ENCODE results near the gene CD55.
A peak's percentile ranks its signal among the peaks of the same experiment; 100 is the strongest.

Gene CD55

DNA sequence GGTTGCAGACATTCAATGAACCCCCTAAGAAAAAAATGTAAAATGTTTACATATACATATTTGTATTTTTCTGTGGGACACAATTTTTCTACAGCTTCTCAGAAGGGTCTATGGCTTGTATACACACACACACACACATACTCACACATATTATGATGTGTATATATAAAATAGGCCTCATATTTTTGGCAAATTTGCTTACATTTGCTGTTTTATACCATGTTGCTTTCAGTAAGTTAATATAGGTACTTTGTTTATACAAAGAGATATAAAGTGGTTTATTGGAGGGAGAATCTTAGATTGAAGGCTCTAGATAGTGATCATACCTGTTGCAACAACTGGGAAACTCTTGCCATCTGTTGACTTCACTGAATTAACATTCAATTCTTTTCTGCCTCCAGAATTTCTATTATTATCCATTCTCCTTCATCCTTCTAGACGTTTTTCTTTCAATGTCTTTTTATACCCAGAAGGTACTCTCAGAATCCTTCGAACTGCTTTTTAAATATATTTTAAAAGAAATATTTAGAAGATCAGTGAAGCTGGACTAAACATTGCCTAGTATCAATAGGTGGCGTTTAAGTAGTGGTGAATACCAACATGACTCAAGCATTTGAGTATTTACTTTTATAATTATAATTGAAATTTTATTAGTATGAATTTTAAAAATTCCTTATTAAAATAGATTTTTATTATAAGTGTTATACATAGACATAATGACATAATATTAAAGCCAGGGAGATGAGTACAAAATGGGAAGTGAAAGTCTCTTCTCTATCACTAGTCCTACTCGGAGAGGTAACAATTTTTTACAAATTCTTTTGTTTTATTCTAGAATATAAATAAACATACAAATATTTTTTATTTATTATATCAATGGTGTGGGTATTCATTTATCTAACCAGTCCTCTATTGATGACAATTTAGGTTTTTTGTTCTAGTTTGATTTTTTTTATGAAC, 10.2 kb downstream of the CD55 start:
- DNase-seq: no peak

DNA sequence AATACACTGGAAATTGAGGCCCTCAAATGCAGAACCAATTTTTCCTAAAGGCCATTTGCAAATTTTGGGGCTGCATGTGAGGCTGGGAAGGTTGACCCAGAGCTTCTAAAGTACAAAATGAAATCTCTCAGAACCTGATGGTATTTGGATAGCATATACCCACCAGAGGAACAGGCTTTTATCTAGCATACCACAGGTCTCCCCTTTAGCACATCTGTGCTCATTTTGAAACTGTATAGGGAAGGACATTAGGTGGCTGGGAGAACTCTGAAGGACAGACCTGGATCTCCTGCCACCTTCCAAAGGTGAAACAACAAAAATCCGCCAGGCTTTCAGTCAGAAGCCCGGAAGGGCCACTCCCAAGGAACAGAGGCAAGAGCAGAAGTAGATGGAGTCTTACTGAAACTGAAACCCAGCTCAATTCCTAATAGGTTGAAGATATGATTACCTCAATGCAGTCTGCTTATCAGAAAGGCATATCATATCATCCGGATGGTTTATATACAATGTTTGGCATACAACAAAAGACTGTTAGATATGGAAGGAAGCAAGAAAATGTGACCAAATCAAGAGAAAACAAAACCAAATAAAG, 11.6 kb downstream of the CD55 start:
- DNase-seq: no peak

DNA sequence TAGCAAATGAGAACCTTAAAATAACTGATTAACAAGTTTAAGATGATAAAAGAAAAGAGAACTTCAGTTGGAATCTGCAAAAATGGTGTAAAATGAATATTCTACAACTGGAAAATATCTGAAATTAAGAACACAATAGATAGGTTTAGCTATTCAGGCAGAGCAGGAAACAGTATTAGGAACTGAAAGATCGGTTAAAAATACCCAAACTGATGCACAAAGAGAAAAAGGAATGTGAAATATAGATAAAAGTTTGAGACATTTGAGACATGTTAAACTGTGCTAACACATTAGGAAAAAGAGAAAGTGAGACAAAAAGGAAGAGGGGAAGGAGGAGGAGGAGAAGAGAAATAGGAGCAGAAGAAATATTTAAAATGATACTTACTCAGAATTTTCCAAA, 12.1 kb downstream of the CD55 start:
- DNase-seq: no peak

DNA sequence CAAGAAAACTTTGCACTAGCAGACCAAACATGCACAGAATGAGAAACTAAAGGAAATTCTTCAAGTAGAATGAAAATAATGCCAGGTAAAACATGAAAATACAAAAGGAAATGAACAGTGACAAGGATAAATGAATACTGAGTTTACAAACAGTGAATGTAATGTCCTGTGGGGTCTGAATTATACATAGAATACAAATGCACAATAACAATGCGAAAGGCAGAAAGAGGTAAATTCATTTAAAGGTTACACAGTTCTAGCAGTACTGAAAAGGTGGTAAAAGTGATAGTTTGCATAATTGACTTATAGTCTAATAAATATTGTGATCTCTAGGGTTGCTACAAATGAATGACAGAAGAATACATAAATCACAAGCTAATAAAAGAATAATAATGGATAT, 12.9 kb downstream of the CD55 start:
- no peak for DNase-seq

DNA sequence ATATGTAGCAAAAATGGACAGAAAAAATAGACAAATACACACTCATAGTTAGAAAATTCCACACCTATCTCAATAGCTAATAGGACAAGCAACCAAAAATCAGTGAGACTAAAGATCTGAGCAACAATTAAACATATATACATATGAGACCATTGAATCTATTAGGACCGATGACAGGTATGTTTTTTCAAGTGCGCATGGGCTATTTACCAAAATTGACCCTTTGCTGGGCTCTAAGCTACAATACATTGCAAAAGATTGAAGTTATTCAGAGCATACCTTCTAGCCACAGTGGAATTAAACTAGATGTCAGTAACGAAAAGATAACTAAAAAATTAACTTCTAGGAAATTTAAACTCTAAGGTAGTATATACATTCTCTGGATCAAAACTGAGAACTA, 13.7 kb downstream of the CD55 start:
- no peak for DNase-seq

DNA sequence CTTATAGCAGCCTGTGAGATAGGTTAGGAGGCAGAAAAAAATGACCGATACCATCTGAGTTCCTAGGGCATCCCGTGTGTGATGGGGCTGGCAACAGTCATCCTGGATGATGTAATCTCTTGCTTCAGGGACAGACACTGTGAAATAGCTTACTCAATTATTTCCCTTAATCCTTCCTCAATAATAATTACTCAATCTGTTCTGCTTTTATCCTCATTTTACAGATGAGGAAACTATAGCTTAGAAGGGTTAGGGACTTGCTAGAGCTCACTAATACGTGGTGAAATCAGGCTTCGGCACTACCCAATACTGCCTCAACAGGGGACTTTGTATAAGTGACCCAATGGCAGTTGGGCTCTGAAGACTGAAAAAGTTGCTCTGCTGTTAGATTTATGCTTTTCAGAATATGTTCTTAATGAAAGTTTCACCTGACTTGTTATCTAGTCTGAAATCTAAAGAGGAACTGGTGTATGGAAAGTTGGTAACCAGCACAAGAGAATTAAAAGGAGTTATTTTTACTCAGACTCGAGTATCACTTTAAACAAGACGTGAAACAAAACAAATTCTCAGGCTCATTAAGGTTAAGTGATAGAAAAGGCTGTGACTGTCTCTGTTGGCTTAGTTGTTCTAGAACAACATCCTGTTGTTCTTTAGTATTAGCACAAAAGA, 14.4 kb downstream of the CD55 start:
- DNase-seq: peak; percentile 15

DNA sequence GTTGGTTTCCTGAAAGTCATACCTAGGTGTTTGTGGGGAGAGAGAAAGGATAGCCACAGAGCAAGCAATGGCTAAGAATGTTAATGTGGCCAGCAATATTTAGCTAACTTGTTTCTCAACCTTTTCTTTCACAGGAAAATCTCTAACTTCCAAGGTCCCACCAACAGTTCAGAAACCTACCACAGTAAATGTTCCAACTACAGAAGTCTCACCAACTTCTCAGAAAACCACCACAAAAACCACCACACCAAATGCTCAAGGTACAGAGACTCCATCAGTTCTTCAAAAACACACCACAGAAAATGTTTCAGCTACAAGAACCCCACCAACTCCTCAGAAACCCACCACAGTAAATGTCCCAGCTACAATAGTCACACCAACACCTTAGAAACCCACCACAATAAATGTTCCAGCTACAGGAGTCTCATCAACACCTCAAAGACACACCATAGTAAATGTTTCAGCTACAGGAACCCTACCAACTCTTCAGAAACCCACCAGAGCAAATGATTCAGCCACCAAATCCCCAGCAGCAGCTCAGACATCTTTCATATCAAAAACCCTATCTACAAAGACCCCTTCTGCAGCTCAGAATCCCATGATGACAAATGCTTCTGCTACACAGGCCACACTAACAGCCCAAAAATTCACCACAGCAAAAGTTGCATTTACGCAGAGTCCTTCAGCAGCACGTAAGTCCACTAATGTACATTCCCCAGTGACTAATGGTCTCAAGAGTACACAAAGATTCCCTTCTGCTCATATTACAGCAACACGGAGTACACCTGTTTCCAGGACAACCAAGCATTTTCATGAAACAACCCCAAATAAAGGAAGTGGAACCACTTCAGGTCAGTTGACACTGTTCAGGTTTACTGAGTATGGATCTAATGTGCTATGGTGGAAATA, 15.3 kb downstream of the CD55 start:
- no peak for DNase-seq

DNA sequence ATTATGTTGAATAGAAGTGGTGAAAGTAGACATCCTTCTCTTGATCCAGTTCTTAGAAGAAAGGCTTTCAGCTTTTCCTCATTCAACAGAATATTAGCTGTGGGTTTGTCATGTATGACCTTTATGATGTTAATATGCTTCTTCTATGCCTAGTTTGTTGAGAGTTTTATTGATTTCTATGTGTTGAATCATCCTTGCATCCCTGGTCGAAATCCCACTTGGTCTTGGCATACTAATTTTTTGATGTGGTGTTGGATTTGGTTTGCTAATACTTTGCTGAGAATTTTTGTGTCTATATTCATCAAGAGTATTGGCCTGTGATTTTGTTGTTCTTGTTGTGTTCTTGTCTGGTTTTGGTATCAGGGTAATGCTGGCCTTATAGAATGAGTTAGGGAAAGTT, 20.9 kb downstream of the CD55 start:
- no peak for DNase-seq

DNA sequence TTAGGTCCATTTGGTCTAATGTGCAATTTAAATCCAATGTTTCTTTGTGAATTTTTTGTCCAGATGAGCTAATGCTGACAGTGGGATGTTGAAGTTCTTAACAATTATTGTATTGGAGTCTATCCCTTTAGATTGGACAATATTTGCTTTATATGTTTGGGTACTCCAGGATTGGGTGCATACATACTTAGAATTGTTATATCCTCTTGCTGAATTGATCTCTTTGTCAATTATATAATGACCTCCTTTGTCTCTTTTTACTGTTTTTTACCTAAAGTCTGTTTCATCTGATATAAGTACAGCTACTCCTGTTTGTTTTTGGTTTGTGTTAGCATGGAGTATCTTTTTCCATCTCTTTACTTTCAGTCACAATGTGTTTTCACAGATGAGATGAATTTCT, 22.2 kb downstream of the CD55 start:
- DNase-seq: no peak

DNA sequence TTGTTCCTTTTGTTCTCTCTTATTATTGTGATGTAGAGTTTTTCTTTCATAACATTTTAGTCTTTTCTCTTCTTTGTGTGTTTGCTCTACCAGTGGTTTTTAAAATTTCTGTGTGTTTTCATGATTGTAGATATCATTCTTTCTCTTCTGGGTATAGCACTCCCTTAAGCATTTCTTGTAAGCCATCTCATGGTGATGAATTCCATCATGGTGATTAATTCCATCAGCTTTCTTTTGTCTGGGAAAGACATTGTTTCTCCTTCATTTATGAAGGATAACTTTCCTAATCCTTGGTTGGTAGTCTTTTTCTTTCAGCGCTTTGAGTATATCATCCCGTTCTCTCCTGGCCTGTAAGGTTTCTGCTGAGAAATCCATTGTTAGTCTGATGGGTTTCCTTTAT, 22.7 kb downstream of the CD55 start:
- no peak for DNase-seq

DNA sequence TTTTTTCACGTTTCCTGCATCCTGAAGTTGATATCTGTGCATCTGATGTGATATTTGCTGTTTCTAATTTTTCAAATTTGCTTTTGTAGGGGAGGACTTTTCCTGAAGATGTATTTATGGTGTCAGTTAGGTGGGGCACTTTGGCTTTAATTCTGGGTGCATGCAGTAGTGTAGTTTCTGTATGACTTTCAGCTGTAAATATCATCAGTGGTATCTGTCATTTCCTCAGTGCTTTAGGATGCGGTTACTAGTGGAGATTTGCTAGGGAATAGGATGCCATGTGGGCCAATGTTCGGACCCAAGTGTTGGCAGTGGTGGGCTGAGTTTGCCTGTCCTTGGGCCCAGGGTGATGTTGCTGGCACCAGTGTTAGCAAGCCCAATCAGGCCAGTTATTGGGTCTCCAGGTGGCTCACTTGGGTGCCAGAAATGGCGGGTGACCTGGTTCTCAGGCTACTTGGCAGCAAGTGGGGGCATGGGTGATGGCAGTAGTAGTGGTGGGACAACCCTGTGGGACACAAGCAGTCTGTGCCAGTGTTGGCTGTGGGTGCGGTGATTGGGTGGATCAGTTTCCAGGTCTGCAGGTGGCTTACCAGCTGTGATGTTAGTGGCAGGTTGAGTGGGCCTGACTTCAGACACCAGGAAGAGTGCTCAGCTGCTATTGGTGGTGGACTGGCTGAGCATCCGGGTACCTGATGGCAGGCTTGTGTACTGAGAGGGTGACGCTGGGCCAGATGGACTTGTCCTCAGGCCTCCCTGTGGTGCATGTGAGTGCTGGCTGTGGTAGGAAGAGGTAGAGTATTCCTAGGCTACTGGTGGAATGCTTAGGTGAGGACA, 24.4 kb downstream of the CD55 start:
- no peak for DNase-seq

DNA sequence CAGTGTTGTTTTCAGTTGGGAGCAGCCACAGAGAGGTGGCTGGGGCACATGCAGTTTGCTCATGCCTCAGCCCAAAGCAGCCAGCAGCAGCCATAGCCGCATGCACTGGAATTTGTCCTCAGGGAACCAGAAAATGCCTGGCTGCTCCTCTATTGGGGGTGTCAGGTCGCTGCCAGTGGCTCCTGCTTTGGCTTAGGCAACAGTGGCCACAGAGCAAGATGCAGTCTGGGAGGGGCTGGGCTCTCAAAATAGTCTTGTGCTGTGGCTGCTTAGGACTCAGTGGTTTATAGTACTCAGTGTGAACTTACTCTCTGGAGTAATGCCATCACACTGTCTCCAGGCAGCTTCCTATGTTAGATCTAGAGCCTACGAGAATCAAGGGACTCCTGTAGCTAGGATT, 25.0 kb downstream of the CD55 start:
- no peak for DNase-seq

DNA sequence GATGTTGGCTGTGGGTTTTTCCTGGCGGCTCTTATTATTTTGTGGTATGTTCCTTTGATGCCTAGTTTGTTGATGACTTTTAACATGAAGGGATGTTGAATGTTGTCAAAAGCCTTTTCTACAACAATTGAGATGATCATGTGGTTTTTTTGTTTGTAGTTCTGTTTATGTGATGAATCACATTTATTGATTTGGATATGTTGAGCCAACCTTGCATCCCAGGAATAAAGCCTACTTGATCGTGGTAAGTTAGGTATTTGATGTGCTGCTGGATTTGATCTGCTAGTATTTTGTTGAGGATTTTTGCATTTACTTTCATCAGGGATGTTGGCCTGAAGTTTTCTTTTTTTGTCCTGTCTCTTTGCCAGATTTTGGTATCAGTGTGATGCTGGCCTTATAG, 28.5 kb downstream of the CD55 start:
- DNase-seq: no peak

DNA sequence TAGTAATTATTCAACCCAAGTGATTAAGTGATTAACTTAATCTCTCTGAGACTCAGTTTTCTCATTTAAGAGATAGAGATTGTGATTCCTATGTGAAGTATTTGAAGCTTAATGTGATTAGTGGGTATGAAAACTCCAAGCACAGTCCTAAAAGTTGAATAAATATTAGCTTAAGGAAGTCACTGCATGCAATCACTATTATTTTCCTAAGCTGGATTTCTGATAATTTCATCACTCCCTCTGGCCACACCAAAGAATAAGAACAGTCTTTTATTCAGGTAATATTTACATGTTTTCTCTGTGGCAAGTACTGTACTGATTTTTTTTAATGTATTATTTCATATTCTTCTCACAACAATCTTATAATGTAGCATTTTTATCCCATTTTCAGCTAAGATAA, 31.1 kb downstream of the CD55 start:
- DNase-seq: no peak

DNA sequence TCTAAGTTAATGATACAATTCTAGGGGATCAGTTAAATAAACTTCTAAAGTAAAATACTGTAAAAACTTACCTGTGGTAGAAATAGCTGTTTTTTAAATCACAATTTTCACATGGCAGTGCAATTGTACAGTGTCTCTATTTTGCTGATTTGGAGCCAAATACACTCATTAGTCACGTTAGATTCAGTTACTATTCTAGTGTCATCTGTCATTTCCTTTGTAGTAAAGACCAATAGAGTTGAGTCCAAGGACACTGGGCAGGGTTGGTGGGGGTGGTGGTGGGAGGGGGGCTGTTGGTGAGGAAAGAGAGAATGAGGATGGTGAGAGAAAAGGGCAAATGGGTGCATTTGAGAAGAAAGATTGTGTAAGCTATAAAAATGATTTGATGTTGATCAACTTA, 33.6 kb downstream of the CD55 start:
- no peak for DNase-seq

DNA sequence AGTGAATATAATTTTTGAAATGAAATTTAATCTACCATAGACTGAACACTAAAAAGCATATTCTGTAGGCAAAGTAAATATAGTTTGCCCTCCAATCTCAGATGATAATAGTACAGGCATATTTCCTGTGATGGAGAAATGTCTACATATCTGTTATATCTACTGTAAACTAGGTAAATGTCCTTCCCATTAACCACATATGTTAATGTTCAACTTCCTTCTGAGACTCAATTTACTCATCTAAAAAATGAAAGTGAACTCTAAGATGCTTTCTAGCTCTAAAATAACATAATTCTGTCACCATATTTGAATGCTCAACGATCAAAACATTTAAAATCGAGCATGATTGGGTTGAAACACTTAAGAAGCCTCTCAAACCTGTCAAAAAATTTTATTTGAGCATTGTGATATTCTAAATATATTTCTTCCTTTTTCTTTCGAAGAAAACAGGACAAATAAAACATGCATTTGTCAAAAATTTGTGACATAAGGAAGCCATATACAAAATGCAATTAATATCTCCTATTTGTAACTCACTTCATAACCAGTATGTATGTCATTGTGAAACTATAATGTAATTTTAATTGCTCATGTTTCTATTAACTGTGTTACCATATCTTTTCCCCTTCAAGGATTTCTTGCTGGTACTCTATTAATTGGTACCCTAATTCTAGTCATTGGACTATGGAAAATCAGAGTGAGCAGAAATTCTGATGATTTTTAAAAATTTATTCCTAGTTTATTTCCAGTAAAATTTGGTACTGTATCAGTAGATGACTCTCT, 34.2 kb downstream of the CD55 start:
- no peak for DNase-seq

DNA sequence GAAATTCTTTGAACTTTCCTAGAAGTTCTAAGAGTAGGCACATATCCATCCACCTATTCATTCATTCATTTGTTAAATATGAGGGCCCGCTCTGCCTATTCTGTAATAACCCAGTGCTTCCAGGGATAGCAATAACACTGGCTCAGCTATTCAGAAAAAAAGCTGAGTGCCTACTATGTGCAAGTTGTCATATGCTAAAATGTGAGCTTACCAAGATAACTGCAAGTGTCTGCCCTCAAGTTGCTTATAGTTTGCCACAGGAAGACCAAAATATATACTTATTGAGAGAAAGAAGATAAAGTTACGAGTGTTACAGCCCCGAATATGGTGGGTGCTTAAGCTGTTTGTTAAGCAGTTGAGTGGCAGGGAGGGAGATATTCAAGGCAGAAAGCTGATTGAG, 39.6 kb downstream of the CD55 start:
- no peak for DNase-seq

DNA sequence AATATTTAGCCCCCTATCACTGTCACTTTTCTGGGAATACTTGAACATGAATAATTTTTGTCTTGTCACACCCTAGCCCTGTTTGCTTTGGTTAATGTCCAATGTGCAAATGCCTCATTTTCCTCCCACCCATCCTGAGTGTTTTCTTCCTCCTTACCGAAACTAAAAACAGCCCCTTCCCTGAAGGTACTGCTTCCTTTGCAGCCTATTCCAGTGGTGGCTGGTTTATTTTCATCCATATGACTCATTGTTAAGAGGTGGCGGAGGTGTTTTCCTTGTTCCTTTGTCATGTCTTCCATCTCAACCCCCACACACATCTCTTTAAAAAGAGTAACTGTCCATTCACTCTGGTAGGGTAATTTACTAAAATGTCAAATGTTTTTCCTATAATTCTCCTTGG, 40.4 kb downstream of the CD55 start:
- no peak for DNase-seq

DNA sequence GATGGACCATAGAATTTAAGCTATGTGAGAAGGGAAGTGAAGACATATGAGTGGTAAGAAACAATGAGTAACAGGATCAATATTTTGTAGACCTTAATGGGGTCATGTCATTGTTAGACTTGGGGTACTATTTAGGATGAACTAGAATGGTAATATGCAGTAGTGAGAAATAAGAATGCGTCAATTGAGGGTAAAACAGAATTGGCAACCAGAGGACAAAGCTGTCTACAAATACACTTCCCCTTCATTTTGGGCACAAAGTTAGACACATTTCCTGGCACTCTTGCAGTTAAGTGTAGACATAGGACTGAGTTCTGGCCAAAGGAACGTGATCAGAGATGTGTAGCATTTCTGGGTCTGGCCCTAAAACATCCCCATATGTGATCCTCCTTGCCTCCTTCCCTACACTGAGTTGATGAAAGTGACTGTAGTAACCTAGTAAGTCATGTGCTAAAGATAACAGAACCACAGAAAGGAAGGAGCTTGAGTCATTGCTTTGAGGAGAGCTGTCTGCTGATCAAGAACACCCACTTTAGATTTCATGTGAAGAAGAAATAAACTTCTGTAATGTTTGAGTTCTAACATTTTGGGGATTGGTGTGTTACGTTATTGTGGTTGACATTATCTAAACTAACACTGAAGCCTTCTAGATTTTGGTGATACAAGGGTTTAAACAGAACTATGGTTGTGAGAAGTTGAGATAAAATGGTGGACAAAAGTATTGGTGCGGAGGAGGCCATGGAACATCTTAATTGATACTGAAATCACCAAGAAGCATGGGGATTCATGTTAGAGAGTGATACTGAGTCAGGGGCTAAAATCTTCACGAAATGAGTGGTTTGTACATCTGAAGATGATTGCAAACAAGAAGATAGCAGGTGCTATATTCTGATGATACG, 41.7 kb downstream of the CD55 start:
- DNase-seq: peak; percentile 13

DNA sequence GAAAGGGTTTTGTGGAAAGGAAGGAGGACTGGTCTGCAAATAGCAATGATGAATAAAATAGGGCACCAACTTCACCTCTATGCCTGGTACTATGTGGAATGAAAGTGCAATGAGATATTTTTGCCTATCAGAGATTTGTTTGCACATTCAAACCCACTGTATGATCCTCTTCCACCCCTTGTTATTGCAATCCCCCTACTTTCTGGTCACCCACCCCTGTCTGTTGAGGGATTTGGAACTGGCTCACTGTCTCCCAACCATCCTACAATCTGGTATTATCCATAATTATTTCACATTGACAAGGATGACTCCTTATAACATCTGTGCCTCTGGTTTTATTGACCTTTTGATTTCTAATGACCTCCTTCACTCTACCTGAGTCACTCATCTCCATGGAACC, 42.4 kb downstream of the CD55 start:
- no peak for DNase-seq

Data from EL (cell line).